ENCODE results near the gene CPVL.

DNA sequence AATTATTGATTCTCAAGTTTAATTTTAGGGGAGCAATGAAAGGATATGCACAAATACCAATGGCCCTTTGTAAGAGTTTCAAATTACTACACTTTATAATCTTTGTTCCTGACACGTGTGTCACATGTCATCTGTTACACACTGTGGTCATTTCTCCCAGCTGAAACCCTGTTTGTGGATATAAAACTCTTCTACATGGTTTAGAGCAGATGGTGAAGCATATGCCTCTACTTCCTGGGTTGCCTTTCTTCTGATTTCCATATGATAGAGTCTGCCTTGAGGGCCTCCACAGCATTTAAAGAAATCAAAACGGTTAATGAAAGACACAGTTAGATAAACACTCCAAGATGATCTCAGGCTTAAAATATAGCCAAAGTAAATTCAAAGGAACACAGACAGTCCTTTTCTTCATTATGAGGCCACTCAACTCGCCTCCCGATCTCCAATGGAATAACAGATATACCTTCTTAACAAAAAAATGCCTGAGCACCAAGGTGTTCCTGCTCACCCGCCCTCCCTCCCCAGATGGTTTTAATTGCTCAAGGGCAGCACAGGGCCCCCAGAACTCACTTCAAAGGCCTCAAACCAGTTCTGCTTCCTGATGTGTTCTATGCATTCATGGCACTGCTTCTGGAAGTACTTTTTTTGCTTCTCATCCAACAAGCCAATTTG lies 75.0 kb downstream of the CPVL start:
- TF ChIP-seq, protein P1, sequence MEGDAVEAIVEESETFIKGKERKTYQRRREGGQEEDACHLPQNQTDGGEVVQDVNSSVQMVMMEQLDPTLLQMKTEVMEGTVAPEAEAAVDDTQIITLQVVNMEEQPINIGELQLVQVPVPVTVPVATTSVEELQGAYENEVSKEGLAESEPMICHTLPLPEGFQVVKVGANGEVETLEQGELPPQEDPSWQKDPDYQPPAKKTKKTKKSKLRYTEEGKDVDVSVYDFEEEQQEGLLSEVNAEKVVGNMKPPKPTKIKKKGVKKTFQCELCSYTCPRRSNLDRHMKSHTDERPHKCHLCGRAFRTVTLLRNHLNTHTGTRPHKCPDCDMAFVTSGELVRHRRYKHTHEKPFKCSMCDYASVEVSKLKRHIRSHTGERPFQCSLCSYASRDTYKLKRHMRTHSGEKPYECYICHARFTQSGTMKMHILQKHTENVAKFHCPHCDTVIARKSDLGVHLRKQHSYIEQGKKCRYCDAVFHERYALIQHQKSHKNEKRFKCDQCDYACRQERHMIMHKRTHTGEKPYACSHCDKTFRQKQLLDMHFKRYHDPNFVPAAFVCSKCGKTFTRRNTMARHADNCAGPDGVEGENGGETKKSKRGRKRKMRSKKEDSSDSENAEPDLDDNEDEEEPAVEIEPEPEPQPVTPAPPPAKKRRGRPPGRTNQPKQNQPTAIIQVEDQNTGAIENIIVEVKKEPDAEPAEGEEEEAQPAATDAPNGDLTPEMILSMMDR (conservative IDR thresholded peaks at IDR 0.05), result no peak
- no peak for TF ChIP-seq ZFX (IDR thresholded peaks at IDR 0.05)

All from C4-2B (cell line).